Cardiac muscle cell (in vitro differentiated cells and primary cell): ENCODE measurements around the gene OBSCN. TPM values are rescaled to one million over a fixed set of nuclear protein-coding genes. Genes with fewer than 3 reads are reported as not detected.

Experiments used
- DNase-seq, 2 donors: peaks; one replicate each; pipeline versions ENCODE4 v3.0.0 to v3.0.0-alpha.2; 2010 to 2017; ENCODE audit warnings: low read depth in 1 of 2, low spot score in 1 of 2
- H3K27ac ChIP-seq: fragments of 200-600 bp; sonication (generic); 2 replicates; pipeline ENCODE4 v1.5.1; 2016
- H3K27me3 ChIP-seq: fragments of 200-600 bp; sonication (generic); 2 replicates; pipeline ENCODE4 v1.6.0; 2016; ENCODE audit warnings: control low read depth
- H3K36me3 ChIP-seq: fragments of 200-600 bp; sonication (generic); 2 replicates; pipeline ENCODE4 v1.5.1; 2016; ENCODE audit warnings: control low read depth
- H3K4me1 ChIP-seq: fragments of 200-600 bp; sonication (generic); 2 replicates; pipeline ENCODE4 v1.8.1; 2017; ENCODE audit warnings: low read depth, mild to moderate bottlenecking, mixed run types
- H3K4me3 ChIP-seq: fragments of 200-600 bp; sonication (generic); 2 replicates; pipeline ENCODE4 v1.5.1; 2016; ENCODE audit warnings: mild to moderate bottlenecking
- H3K9me3 ChIP-seq: fragments of 200-600 bp; sonication (generic); 2 replicates; pipeline ENCODE4 v1.5.1; 2017; ENCODE audit warnings: low read depth, mild to moderate bottlenecking, control low read depth
- polyA plus RNA-seq: library from polyadenylated mRNA; unstranded; fragments of >200 nt; fragmentation: Nextera tagmentation; extraction: Ambion mirVana; gene quantifications from 2 replicates; pipeline ENCODE4 v1.2.1, GENCODE V29; 2016
- total RNA-seq: library from RNA; depleted of rRNA; stranded (reverse); fragments of >200 nt; gene quantifications from 2 replicates; pipeline ENCODE4 v1.2.3, GENCODE V29; 2016
- TF ChIP-seq, protein P1 (sequence below): IDR thresholded peaks from 2 replicates; pipeline ENCODE4 v1.5.1; 2012; ENCODE audit warnings: low read depth, mild to moderate bottlenecking, low read length

Gene OBSCN
- total and polyA plus RNA-seq, 2 experiments from 2014 or later: 87.1 to 390 TPM

GRCh38 chr1:228309326-228310067, 101.7 kb downstream of the OBSCN start:
- no peaks in the 10 kb centered on the region for H3K27me3 ChIP-seq
- no peak for DNase-seq
- H3K4me3 ChIP-seq: no peak overlapping the region
- TF ChIP-seq, protein P1, sequence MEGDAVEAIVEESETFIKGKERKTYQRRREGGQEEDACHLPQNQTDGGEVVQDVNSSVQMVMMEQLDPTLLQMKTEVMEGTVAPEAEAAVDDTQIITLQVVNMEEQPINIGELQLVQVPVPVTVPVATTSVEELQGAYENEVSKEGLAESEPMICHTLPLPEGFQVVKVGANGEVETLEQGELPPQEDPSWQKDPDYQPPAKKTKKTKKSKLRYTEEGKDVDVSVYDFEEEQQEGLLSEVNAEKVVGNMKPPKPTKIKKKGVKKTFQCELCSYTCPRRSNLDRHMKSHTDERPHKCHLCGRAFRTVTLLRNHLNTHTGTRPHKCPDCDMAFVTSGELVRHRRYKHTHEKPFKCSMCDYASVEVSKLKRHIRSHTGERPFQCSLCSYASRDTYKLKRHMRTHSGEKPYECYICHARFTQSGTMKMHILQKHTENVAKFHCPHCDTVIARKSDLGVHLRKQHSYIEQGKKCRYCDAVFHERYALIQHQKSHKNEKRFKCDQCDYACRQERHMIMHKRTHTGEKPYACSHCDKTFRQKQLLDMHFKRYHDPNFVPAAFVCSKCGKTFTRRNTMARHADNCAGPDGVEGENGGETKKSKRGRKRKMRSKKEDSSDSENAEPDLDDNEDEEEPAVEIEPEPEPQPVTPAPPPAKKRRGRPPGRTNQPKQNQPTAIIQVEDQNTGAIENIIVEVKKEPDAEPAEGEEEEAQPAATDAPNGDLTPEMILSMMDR: no peak
- no peaks in the 10 kb centered on the region for H3K9me3 ChIP-seq
- no peak overlapping the region for H3K27ac ChIP-seq
- H3K36me3 ChIP-seq: peaks cover 47% of the 10 kb centered on the region
- H3K4me1 ChIP-seq: no peaks in the 10 kb centered on the region

DNA sequence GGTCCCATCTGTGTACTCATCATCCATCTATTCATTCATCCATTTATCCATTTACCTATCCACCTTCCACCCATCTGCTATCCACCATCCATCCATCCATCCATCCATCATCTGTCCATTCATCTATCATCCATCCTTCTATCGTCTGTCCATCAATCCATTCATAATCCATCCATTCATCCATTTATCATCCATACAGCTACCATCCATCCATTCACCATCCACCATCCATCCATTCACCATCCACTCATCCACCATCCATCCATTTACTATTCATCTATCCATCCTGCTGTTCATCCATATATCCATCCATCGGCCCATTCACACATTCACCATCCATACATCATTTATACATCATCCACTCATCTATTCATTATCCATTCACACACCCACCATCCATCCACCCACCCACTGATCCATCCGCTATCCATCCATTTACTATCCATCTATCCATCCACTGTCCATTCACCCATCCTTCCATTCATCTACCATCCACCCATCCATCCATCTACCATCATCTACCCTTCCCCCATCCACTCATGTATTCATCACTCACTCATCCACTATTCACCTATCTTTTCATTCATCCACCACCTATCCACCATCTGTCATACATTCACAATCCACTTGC, 102.4 kb downstream of the OBSCN start:
- H3K36me3 ChIP-seq: peaks cover 43% of the 10 kb centered on the region
- H3K27ac ChIP-seq: no peak overlapping the region
- TF ChIP-seq, protein P1: no peak
- H3K9me3 ChIP-seq: no peaks in the 10 kb centered on the region
- H3K4me3 ChIP-seq: no peak overlapping the region
- DNase-seq: no peak
- H3K4me1 ChIP-seq: no peaks in the 10 kb centered on the region
- H3K27me3 ChIP-seq: no peaks in the 10 kb centered on the region

DNA sequence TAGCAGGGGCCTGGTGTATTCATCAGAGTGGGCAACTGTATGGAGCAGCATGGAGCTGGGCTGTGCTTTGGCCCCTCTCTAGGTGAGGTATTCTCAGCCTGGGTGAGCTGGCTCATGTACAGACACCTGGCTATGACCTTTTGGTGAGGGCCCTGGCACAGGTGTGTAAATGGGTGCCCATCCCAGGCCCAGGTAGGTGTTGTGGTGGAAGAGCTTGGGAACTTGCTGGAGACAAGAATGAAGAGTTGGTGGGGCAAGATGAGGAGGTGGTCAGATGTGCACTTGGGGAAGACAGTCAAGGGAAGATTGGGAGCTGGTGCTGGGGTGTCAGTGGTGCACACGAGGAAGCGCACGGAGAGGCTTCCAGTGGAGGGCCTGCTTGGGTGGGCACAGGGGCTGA, 103.2 kb downstream of the OBSCN start:
- Histone ChIP-seq H3K4me1 (no peaks in the 10 kb centered on the region), H3K27me3 (no peaks in the 10 kb centered on the region), H3K4me3 (no peak overlapping the region), H3K36me3 (peaks cover 43% of the 10 kb centered on the region), H3K27ac (no peak overlapping the region), H3K9me3 (no peaks in the 10 kb centered on the region)
- TF ChIP-seq, protein P1: no peak
- no peak for DNase-seq

DNA sequence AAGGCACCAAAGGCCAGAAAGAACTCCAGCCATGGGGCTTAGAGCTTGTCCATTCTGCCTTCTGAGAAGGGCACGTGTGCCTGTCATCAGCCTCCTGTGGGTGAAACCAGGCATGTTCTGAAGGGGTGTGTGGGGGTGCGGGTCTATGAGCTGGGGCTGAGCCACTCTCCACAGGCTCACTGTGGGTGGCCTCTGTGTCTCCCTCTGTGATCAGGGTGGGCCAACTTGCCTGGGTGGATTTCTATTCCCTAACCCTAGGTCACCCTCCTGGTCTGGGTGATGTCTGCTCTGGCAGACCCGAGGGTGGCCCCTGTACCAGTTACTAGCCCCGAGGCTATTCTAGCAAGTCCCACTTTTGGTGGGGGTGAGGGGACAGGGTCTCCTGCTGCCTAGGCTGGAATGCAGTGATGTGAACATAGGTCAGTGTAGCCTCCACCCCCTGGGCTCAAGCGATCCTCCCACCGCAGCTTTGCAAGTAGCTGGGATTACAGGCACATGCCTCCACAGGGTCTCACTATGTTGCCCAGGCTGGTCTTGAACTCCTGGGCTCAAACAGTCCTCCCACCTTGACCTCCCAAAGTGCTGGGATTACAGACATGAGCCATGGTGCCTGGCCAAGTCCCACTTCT, 104.4 kb downstream of the OBSCN start:
- H3K4me1 ChIP-seq: no peaks in the 10 kb centered on the region
- no peak overlapping the region for H3K27ac ChIP-seq
- TF ChIP-seq, protein P1: no peak
- H3K9me3 ChIP-seq: no peaks in the 10 kb centered on the region
- peaks cover 36% of the 10 kb centered on the region for H3K36me3 ChIP-seq
- no peaks in the 10 kb centered on the region for H3K27me3 ChIP-seq
- no peak for DNase-seq
- H3K4me3 ChIP-seq: no peak overlapping the region

DNA sequence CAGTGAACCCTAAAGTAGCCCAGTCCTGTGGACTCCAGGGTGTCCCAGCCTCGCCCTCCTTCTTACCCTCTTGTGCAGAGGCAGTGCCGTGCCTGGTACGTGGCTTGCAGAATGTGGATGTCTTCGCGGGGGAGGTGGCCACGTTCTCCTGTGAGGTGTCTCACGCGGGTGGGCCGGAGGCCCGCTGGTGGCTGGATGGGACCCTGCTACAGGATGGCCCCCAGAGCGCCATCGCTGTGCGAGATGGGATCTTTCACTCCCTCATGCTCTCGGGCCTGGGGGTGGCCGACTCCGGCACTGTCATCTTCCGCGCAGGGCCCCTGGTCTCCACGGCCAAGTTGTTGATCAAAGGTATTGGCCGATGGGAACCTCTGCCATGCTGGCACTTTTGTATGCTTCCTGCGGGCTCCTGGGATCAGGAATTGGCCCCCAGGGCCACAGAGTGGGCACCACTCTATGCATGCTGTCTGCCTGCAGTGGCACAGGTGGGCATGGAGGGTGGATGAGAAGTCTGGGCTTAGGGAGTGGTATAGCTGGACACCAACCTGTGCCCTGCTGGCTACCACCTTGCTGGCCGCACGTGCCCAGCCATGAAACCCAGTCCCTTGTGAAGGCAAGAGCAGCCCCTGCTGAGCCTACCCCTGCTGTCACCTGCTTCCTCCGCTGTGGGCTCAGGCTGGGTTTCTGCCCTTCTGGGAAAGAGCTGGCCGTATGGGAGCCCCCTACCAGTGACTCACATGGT, 105.9 kb downstream of the OBSCN start:
- no peak for DNase-seq
- Histone ChIP-seq H3K4me1 (no peaks in the 10 kb centered on the region), H3K4me3 (no peak overlapping the region), H3K36me3 (peaks cover 33% of the 10 kb centered on the region), H3K27ac (no peak overlapping the region), H3K9me3 (no peaks in the 10 kb centered on the region), H3K27me3 (no peaks in the 10 kb centered on the region)
- TF ChIP-seq, protein P1: no peak
